ENCODE results near the gene PLEKHF1. TPM values are rescaled to one million over a fixed set of nuclear protein-coding genes. Genes with fewer than 3 reads are reported as not detected.

The PLEKHF1 gene
- total and polyA plus RNA-seq, 2 of the 8 experiments (the other 6 are each of a cell fraction or from before 2014, with no cell fraction given): 11.1 to 18.4 TPM

GRCh38 chr19:29724102-29724641, 58.9 kb downstream of the PLEKHF1 start:
- DNase-seq (ENCODE audit: low read depth in 1 of 2, low spot score in 2 of 2) (peak in 1 of 2 experiments; percentile 73), FAIRE-seq (no peak)
- Histone ChIP-seq H3K9ac (replicated peaks in 1 of 4; ENCODE audit: extremely low read depth in 1 of 4, low read depth in 3 of 4, low read length in 3 of 4) (peak overlapping the region in 2 of 4 experiments; percentile 38 to 42; a peak in 5 of 7 replicates), H2BK15ac (ENCODE audit: low read length) (no peak overlapping the region; the same call in 1 of the 2 replicates), H3K4me1 (replicated peaks in 1 of 4; ENCODE audit: control insufficient read depth in 3 of 4, insufficient read depth in 4 of 4, low read length in 3 of 4) (peaks cover 2 to 9% (median 5%) of the 10 kb centered on the region in 4 experiments; a peak in 6 of 7 replicates), H3K4ac (replicated peaks; ENCODE audit: insufficient read length, low read depth, low read length) (no peak overlapping the region), H4K91ac (replicated peaks; ENCODE audit: insufficient read length, low read length) (no peak overlapping the region), H3K56ac (replicated peaks; ENCODE audit: insufficient read length, low read depth, low read length) (peak overlapping the region; percentile 14), H3K23ac (ENCODE audit: insufficient read length) (no peak overlapping the region), H2AFZ (ENCODE audit: low read length) (peak overlapping the region; percentile 85), H3K27ac (ENCODE audit: low read depth, low read length) (no peak overlapping the region), H3K36me3 (ENCODE audit: control insufficient read depth in 2 of 4, insufficient read depth in 4 of 4, low read length in 3 of 4) (no peaks in the 10 kb centered on the region), H2BK12ac (ENCODE audit: low read depth, low read length) (no peak overlapping the region), H2BK5ac (ENCODE audit: low read depth, low read length) (no peak overlapping the region), H3K79me1 (ENCODE audit: low read depth, low read length) (no peaks in the 10 kb centered on the region), H3K23me2 (ENCODE audit: low read depth, low read length) (no peaks in the 10 kb centered on the region), H4K8ac (ENCODE audit: extremely low read depth, insufficient read depth, low read length) (peak overlapping the region; percentile 84; the same call in 1 of the 2 replicates), H3K27me3 (replicated peaks in 1 of 4; ENCODE audit: control insufficient read depth in 3 of 4, extremely low read depth in 1 of 4, insufficient read depth in 3 of 4, low read length in 3 of 4) (peaks cover 0 to 5% (median 2%) of the 10 kb centered on the region in 4 experiments; a peak in 4 of 7 replicates), H3K9me3 (ENCODE audit: insufficient read depth in 2 of 2, low read depth in 1 of 2, low read length in 1 of 2) (no peaks in the 10 kb centered on the region), H2BK120ac (replicated peaks; ENCODE audit: low read depth, low read length) (no peak overlapping the region), H3K79me2 (ENCODE audit: control insufficient read depth in 1 of 2, insufficient read depth in 2 of 2, low read length in 2 of 2) (no peaks in the 10 kb centered on the region), H4K20me1 (replicated peaks in 1 of 2; ENCODE audit: control insufficient read depth in 1 of 2, insufficient read depth in 2 of 2, low read length in 2 of 2) (no peaks in the 10 kb centered on the region), H3K4me2 (ENCODE audit: insufficient read depth in 1 of 2, low read depth in 2 of 2, low read length in 2 of 2) (peak overlapping the region; percentile 49 to 61), H3K4me3 (ENCODE audit: extremely low read depth in 1 of 4, insufficient read depth in 2 of 4, low read depth in 3 of 4, low read length in 4 of 4) (peak overlapping the region in 2 of 4 experiments; percentile 21 to 48; a peak in 4 of 8 replicates), H2AK5ac (ENCODE audit: low read depth, low read length) (no peak overlapping the region), H3K14ac (ENCODE audit: insufficient read length) (no peak overlapping the region), H2BK20ac (ENCODE audit: low read length) (no peak overlapping the region), H4K5ac (ENCODE audit: insufficient read length, low read depth, low read length) (peak overlapping the region; percentile 40), H3K18ac (ENCODE audit: extremely low read depth, low read length) (peak overlapping the region; percentile 65)
- ChIA-PET CTCF (ENCODE audit: partially characterized antibody) (interaction anchor here (0.6 to 3.2 kb wide), 6 partner anchors 8 to 114 kb away, joined by 3 to 19 read pairs (median 3); partner anchors contain the start of gene C19orf12), POLR2A (ENCODE audit: partially characterized antibody) (interaction anchor here (0.6 to 3.3 kb wide), 4 partner anchors 9 to 540 kb away, joined by 3 to 17 read pairs (median 3); partner anchors contain the start of gene C19orf12)
- WGBS, 2 experiments (ENCODE audit: extremely low coverage in 1 of 2, insufficient coverage in 1 of 2, insufficient read length in 1 of 2, insufficient replicate concordance in 2 of 2, low coverage in 1 of 2, low lambda C conversion rate in 2 of 2, missing lambda C conversion rate in 1 of 2): 9% methylated on average over 34 of the region's 39 CpGs; no CpG with 5 or more reads in 1 of the 2 experiments
- TF ChIP-seq MAFK (IDR thresholded peaks at IDR 0.05; ENCODE audit: low read depth, low read length) (no peak), RFX5 (IDR thresholded peaks at IDR 0.05; ENCODE audit: borderline replicate concordance, low read depth, low read length) (no peak), NRF1 (IDR thresholded peaks at IDR 0.05; ENCODE audit: low read depth, low read length) (no peak), SP4 (IDR thresholded peaks at IDR 0.05; ENCODE audit: low read length) (no peak), E2F6 (IDR thresholded peaks at IDR 0.05) (peak; percentile 91), RBBP5 (IDR thresholded peaks at IDR 0.05; ENCODE audit: borderline replicate concordance, low read depth, low read length) (0 out of 2 replicates have a peak, but pooled peaks have one; percentile 59), SIX5 (IDR thresholded peaks at IDR 0.05; ENCODE audit: low read depth, low read length) (no peak), TBP (IDR thresholded peaks at IDR 0.05; ENCODE audit: low read depth, low read length) (no peak; the same call in 1 of the 2 replicates), POU5F1 (IDR thresholded peaks at IDR 0.05; ENCODE audit: low read depth, low read length) (no peak)

Data from H1 (cell line).